Renal cortical epithelial cell (primary cell): ENCODE results near the gene CS. TPM values are rescaled to one million over a fixed set of nuclear protein-coding genes. Genes with fewer than 3 reads are reported as not detected.
"Not testable (repeated sequence)": the region's sequence is repeated elsewhere in the genome, so short reads cannot be mapped to it uniquely, and the experiment has no call there.

ENCODE experiments used
- DNase-seq: peaks from one replicate; pipeline ENCODE4 v3.0.0-alpha.2; 2011; ENCODE audit warnings: low read depth
- total RNA-seq: library from RNA; depleted of rRNA; stranded (reverse); fragments of >200 nt; gene quantifications from 2 replicates; pipeline ENCODE4 v1.2.3, GENCODE V29; 2014

The CS gene
- total RNA-seq, 1 donor from 2014 or later, result 259 TPM

GRCh38 chr12:56280849-56281248, 19.3 kb downstream of the CS start:
- DNase-seq, result no peak

- no peak for DNase-seq
Observed at GRCh38 chr12:56278905-56279304, 21.2 kb downstream of the CS start.

GRCh38 chr12:56274299-56274698, 25.8 kb downstream of the CS start:
- DNase-seq, result no peak

GRCh38 chr12:56272468-56272867, 27.7 kb downstream of the CS start:
- DNase-seq, result not testable (repeated sequence)

- DNase-seq, result peak; percentile 27
Observed at GRCh38 chr12:56271031-56271430, 29.1 kb downstream of the CS start.

GRCh38 chr12:56267443-56268071, 32.6 kb downstream of the CS start:
- no peak for DNase-seq

GRCh38 chr12:56266693-56267442, 33.3 kb downstream of the CS start, which contains the start of gene COQ10A:
Gene COQ10A (plus strand): TSS chr12:56266942. CDS start chr12:56267119, 177 bp downstream.
- peak; percentile 73 for DNase-seq

- not testable (repeated sequence) for DNase-seq
Observed at GRCh38 chr12:56266068-56266692, 34.0 kb downstream of the CS start.

GRCh38 chr12:56262955-56263354, 37.2 kb downstream of the CS start:
- DNase-seq, result not testable (repeated sequence)

- DNase-seq, result peak; percentile 71
Observed at GRCh38 chr12:56261503-56262232, 38.5 kb downstream of the CS start.

- no peak for DNase-seq
Observed at GRCh38 chr12:56260921-56261320, 39.2 kb downstream of the CS start.

GRCh38 chr12:56260380-56260779, 39.8 kb downstream of the CS start:
- no peak for DNase-seq

- no peak for DNase-seq
Observed at GRCh38 chr12:56258820-56259183, 41.3 kb downstream of the CS start.

GRCh38 chr12:56258068-56258819, 41.9 kb downstream of the CS start, which contains the start of gene ANKRD52:
Gene ANKRD52 (minus strand): TSS chr12:56258384. CDS start chr12:56258269, 115 bp downstream.
- peak; percentile 20 for DNase-seq

GRCh38 chr12:56257491-56258067, 42.6 kb downstream of the CS start:
- DNase-seq, result peak; percentile 26

GRCh38 chr12:56257071-56257470, 43.1 kb downstream of the CS start:
- no peak for DNase-seq

- peak; percentile 44 for DNase-seq
Observed at GRCh38 chr12:56256326-56256960, 43.7 kb downstream of the CS start.

- DNase-seq, result no peak
Observed at GRCh38 chr12:56255671-56256070, 44.5 kb downstream of the CS start.

GRCh38 chr12:56253091-56253490, 47.0 kb downstream of the CS start:
- DNase-seq, result no peak

- DNase-seq, result no peak
Observed at GRCh38 chr12:56252649-56253048, 47.5 kb downstream of the CS start.
